Naive thymus-derived CD8-positive, alpha-beta T cell (primary cell): ENCODE results near the gene COL12A1. TPM values are rescaled to one million over a fixed set of nuclear protein-coding genes. Genes with fewer than 3 reads are reported as not detected.

Experiments used
- ATAC-seq, 2 donors: fragments of 150-1000 bp; cut with Tn5 transposase in 1 of 2; sonication (Bioruptor Pico), chemical (Tn5 transposase) in 1 of 2; 1 replicate in 1 of 2; 2 replicates in 1 of 2; pipeline ENCODE4 v1.10.0; 2021; ENCODE audit warnings: mild to moderate bottlenecking in 2 of 2, moderate library complexity in 2 of 2
- POLR2A ChIA-PET: fragments of 350-600 bp; sonication (Branson Sonifier 250); formaldehyde crosslinking; loops from one replicate; lab custom pipeline; 2021; ENCODE audit warnings: antibody characterized with exemption; lab: Charles Lee
- DNase-seq, 10 donors: peaks; one replicate each; pipeline versions ENCODE4 v3.0.0 to v3.0.0-alpha.2; 2020 to 2022
- H3K27ac Mint-ChIP-seq, 10 donors: one replicate each; pipeline ENCODE4 v1.8.0; 2020 to 2022; ENCODE audit warnings: mild to moderate bottlenecking in 10 of 10, mixed read lengths in 10 of 10, moderate library complexity in 4 of 10, inconsistent platforms in 1 of 10
- H3K27me3 Mint-ChIP-seq, 5 donors: one replicate each; pipeline ENCODE4 v1.8.0; 2021 to 2022; ENCODE audit warnings: mixed read lengths in 5 of 5
- H3K36me3 Mint-ChIP-seq, 3 donors: one replicate each; pipeline ENCODE4 v1.8.0; 2020 to 2022; ENCODE audit warnings: mixed read lengths in 3 of 3, mild to moderate bottlenecking in 2 of 3, inconsistent platforms in 1 of 3
- H3K4me1 Mint-ChIP-seq, 4 donors: one replicate each; pipeline ENCODE4 v1.8.0; 2021 to 2022; ENCODE audit warnings: mixed read lengths in 4 of 4
- H3K4me3 Mint-ChIP-seq, 10 donors: one replicate each; pipeline ENCODE4 v1.8.0; 2020 to 2022; ENCODE audit warnings: mild to moderate bottlenecking in 10 of 10, mixed read lengths in 10 of 10, moderate library complexity in 6 of 10, inconsistent platforms in 1 of 10
- H3K9me3 Mint-ChIP-seq, 9 donors: one replicate each; pipeline ENCODE4 v1.8.0; 2020 to 2022; ENCODE audit warnings: mixed read lengths in 9 of 9, mild to moderate bottlenecking in 3 of 9, inconsistent platforms in 1 of 9, moderate library complexity in 1 of 9
- polyA plus RNA-seq, 3 donors: library from polyadenylated mRNA; unstranded; fragments of 300-500 nt; fragmentation: Illumina TruSeq; gene quantifications; one replicate each; pipeline ENCODE4 v1.2.3, GENCODE V29; 2021
- total RNA-seq, 8 experiments: library from RNA in 2 of 8; stranded (reverse) in 2 of 8; gene quantifications; one replicate each; pipeline ENCODE4 v1.2.3 and lab custom pipeline; 2021 to 2026

Gene COL12A1
- total and polyA plus RNA-seq, 5 experiments from 2014 or later, result not detected

DNA sequence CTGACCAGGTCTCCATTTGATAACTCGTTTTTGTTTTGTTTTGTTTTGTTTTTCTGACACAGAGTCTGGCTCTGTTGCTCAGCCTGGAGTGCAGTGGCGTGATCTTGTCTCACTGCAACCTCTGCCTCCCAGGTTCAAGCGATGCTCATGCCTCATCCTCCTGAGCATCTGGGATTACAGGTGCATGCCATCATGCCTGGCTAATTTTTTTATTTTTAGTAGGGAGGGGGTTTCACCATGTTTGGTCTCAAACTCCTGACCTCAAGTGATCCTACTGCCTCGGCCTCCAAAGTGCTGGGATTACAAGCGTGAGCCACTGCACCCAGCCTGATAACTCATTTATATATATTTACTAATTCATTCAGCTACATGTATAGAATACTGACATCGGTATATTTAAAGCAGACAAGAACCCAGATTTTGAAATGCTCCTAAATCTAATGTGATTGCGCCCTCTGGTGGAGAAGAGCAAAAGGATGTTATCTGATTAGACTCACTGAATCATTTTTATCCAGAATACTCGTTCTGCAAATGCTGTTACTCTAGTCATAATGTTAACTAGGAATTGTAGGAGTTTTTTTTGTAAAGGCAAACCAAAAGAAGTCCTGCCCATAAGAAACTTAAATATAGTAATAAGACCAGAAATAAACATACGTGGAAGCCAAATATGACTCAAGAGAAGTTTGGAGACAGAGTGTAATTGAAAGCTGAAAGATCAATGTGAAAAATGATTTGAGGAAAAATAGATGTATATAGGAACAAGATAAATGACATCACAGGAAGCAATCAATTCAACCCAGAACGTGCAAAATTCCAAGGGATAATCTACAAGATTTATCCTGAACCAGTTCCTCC is 5.3 kb upstream of the COL12A1 start:
- H3K36me3 Mint-ChIP-seq, result no peaks in the 10 kb centered on the region
- DNase-seq (peak in 7 of 10 donors; percentile 31 to 64 (median 55)), ATAC-seq (no peak)
- H3K4me1 Mint-ChIP-seq, result peaks cover 23 to 32% (median 31%) of the 10 kb centered on the region in 4 donors
- POLR2A ChIA-PET, result interaction anchor here (0.7 kb wide), 1 partner anchor 9 kb away, joined by 3 read pairs; no protein-coding TSS in a partner anchor
- no peaks in the 10 kb centered on the region for H3K9me3 Mint-ChIP-seq
- H3K27me3 Mint-ChIP-seq, result peaks cover 46 to 65% (median 52%) of the 10 kb centered on the region in 5 donors
- no peak overlapping the region for H3K27ac Mint-ChIP-seq
- H3K4me3 Mint-ChIP-seq, result no peak overlapping the region

DNA sequence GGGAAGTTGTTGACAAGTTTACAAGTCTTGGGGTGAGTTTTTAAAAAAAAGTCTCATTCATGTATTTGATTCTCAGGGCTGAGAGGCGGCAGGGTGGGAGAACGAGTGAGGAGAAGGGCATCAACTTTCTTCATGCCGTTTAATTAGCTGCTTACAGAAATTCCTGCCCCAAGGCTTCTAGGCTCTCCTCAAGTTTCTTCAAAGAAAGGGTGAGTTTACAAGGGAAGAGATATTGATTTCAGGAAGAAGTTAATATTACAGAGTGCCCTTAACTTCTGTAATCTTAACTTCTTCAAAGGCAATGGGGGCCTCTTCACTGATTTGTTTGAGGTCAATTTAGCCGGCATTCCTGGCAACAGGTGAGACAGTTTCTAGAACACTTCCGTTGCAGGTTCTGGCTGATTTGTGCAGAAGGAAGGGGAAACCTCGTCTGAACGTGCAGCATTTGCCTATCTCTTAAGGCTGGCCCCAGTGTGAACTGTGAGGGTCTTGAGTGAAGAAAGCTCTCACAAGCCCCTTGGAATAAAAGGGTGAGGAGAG is 3.4 kb upstream of the COL12A1 start:
- H3K36me3 Mint-ChIP-seq, result no peaks in the 10 kb centered on the region
- no peak for DNase-seq
- H3K27ac Mint-ChIP-seq, result no peak overlapping the region
- peak overlapping the region in 5 of 10 donors; percentile 71 to 86 (median 80) for H3K4me3 Mint-ChIP-seq
- no peaks in the 10 kb centered on the region for H3K9me3 Mint-ChIP-seq
- H3K27me3 Mint-ChIP-seq, result peaks cover 50 to 83% (median 62%) of the 10 kb centered on the region in 5 donors
- peaks cover 35 to 50% (median 49%) of the 10 kb centered on the region in 4 donors for H3K4me1 Mint-ChIP-seq
- no peak for ATAC-seq
- POLR2A ChIA-PET, result no interaction called here

DNA sequence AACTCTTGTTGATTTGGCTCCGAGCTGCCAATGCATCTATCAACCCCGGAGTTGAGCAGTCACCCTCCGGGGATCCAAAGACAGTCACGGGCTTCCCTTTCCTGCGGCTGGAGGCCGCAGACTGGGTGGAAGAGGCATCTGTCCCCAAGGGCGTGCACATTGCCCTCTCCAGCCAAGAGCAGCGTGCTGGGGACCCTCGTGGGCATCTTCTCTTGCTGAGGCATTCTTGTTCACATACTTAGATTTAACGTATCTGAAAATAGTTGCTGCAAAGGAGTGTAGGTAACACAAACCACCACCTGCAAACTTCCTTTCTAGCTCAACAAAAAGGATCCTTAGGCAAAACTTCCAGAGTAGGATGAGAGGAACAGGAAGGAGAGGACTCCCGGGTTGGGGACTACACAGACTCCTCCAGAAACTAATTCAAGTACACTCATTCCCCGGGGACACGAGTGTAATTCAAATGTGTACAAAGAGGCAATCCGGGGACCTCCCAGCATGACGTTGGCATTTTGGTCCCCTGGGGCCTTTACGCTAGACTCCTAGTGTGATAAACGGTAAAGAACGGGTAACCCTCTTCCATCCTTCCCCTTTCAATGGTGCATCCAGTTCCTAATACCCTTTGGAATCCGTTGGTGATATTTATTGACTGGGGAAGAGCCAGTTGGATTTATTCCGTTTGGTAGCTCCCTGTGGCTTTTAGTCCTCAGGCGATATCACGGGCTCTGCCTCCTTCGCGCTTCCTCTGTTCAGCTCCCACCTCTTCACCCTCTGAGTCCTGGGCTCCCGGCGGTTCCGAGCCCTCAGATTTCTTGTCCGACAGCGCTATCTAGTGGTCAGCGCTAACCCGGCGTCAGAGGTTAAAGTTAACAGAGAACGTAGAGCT is 2.7 kb upstream of the COL12A1 start:
- Mint-ChIP-seq H3K9me3 (no peaks in the 10 kb centered on the region), H3K36me3 (no peaks in the 10 kb centered on the region), H3K27ac (peak overlapping the region in 2 of 10 donors; percentile 15 to 40), H3K4me1 (peaks cover 35 to 53% (median 52%) of the 10 kb centered on the region in 4 donors), H3K4me3 (peak overlapping the region; percentile 64 to 86 (median 78)), H3K27me3 (peaks cover 56 to 90% (median 69%) of the 10 kb centered on the region in 5 donors)
- ATAC-seq, result peak; percentile 80 to 86
- DNase-seq, result peak; percentile 61 to 85 (median 76)
- POLR2A ChIA-PET, result no interaction called here

DNA sequence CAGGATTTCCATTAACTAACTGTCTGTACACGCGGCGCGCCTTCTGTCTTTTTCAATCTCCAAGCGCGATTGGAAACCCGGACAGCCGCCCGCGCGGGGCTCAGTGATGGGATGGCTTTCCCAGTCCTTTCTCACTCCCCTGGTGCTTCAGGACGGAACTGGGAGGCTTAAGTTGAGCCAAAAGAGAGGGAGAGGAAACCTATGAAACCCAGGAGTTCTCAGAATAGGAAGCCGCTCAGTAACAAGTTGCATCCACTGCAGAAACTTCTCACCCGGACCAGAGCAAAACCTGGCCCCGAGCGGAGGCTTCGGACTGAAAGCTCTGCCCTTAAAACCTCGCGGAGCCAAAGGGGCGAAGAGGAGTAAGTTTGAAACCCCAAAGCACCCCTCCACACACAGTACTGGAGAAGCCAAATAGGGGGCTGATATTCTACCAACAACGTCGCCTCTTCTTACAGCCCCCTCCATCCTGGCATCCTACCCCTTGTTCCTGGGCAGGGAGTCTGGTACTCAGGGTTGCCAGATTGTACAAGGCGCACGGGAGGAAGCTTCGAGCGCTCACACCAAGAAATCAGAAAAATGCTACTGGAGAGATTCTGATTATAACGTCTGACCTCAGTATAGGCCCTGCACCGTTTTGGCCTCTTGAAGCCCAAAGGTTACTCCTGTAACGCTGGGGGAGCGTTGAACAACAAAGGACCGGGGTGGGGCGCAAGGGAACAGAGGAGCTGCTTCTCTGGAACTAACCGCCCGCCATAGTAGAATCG is 906 bp upstream of the COL12A1 start:
- peak overlapping the region in 1 of 10 donors; percentile 53 for H3K27ac Mint-ChIP-seq
- H3K9me3 Mint-ChIP-seq, result no peaks in the 10 kb centered on the region
- ATAC-seq, result no peak
- POLR2A ChIA-PET, result no interaction called here
- no peaks in the 10 kb centered on the region for H3K36me3 Mint-ChIP-seq
- peak overlapping the region; percentile 13 to 86 (median 78) for H3K4me3 Mint-ChIP-seq
- peak in 2 of 10 donors; percentile 5 to 6 for DNase-seq
- H3K4me1 Mint-ChIP-seq, result peaks cover 40 to 64% (median 61%) of the 10 kb centered on the region in 4 donors
- H3K27me3 Mint-ChIP-seq, result peaks cover 60 to 98% (median 79%) of the 10 kb centered on the region in 5 donors

DNA sequence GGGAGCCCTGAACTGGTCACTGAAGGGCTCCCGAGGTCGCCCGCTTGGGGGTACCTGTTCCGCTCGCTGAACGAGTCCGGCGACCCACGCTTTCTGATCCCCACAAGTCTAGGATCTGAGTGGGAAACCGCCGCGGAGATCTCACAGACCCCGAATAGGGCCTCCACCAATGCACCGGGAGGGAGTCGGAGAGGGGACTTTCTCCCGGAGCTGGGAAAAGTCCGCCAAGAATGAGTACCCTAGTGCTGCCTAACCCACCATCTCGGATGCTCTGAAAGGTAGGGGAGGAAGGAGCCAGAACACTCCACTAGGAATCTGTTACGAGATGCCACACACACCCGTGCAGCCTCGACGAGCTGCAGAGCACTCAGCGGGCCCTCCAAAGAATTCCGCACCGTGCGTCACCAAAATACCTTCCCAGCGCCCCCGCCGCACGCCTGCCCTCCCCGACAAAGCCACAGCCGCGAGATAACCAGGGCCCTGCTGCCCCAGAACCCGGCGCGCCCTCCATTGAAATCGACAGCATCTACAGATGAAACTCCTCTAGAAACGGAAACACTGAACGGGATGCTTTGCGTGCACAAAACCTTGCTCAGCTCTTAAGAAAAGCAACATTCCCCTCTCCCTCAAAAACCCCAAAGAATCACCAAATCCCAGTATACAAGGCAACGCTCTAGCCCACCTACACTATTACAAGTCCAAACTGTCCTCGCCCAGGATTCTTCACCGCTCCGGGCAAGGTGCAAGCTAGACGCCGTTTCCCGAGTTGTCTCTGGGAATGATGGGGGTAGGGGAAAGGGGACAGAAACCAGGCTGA is 686 bp downstream of the COL12A1 start:
- H3K36me3 Mint-ChIP-seq, result no peaks in the 10 kb centered on the region
- ATAC-seq (peak; percentile 16 to 24), DNase-seq (peak in 2 of 10 donors; percentile 1 to 8)
- peak overlapping the region in 1 of 10 donors; percentile 58 for H3K27ac Mint-ChIP-seq
- H3K9me3 Mint-ChIP-seq, result no peaks in the 10 kb centered on the region
- peak overlapping the region; percentile 71 to 86 (median 80) for H3K4me3 Mint-ChIP-seq
- POLR2A ChIA-PET, result no interaction called here
- H3K27me3 Mint-ChIP-seq, result peaks cover 57 to 93% (median 80%) of the 10 kb centered on the region in 5 donors
- peaks cover 40 to 63% (median 60%) of the 10 kb centered on the region in 4 donors for H3K4me1 Mint-ChIP-seq

DNA sequence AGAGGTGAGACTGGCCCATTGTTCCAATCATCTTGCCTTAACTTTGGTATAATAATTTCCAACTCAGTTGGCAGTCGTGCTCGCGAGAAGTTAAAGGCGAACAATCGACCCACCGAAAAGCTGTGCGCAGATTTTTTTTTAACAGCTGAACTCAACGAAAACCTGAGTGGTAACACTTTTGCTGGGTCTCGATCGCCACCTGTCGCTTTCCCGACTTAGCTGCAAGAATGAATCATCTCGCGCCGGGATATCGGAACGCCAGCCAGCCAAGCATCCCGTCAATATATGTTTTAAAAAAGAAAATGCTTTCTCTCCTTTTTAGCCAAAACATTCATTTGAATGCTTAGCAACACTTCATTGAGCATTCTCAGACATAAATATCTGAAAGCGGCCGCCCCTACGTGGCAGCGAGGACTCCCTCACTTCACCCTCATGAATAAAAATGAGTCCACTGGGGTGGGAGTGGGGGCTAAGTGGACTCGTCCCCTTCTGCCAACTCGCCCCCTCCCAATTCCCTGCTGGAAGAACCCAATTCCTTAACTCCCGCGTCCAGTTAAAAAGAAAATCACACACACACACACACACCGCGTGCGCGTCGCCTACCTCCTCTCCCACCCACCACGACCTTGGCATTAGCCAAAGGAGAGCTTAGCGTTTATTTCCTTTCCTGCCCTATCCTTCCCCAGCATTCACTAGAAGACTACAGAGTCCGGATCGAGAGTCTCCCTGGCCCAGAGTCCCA is 1.5 kb downstream of the COL12A1 start:
- no peaks in the 10 kb centered on the region for H3K36me3 Mint-ChIP-seq
- peaks cover 56 to 85% (median 82%) of the 10 kb centered on the region in 5 donors for H3K27me3 Mint-ChIP-seq
- peaks cover 40 to 63% (median 60%) of the 10 kb centered on the region in 4 donors for H3K4me1 Mint-ChIP-seq
- ATAC-seq (no peak), DNase-seq (peak in 2 of 10 donors; percentile 6 to 9)
- H3K27ac Mint-ChIP-seq, result peak overlapping the region in 1 of 10 donors; percentile 58
- POLR2A ChIA-PET, result interaction anchor here (0.6 kb wide), 1 partner anchor 1528 kb away, joined by 4 read pairs; no protein-coding TSS in a partner anchor
- no peaks in the 10 kb centered on the region for H3K9me3 Mint-ChIP-seq
- peak overlapping the region; percentile 71 to 84 (median 80) for H3K4me3 Mint-ChIP-seq

DNA sequence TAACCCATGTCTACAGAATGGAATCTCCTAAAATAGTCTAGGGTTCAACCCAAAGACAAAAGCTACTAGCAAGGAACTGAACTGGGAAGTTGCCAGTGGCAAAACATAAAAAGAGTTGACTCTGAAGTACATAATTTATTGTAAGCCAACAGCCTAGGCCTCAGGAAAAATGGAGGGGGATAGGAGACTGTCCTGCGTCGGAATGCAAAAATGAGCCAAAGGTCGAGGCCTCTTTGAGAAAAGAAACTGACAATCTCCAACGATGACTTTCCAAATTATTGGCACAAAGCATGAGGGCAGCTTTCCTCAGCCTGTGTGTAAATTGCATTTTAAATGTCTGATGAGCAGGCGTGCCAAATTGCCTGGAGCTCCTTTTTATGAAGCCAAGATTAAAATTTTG is 2.1 kb downstream of the COL12A1 start:
- no peak overlapping the region for H3K27ac Mint-ChIP-seq
- no peaks in the 10 kb centered on the region for H3K9me3 Mint-ChIP-seq
- peak overlapping the region in 7 of 10 donors; percentile 2 to 80 (median 64) for H3K4me3 Mint-ChIP-seq
- ATAC-seq (no peak), DNase-seq (no peak)
- POLR2A ChIA-PET, result interaction anchor here (0.6 kb wide), 1 partner anchor 1527 kb away, joined by 4 read pairs; no protein-coding TSS in a partner anchor
- peaks cover 35 to 57% (median 55%) of the 10 kb centered on the region in 4 donors for H3K4me1 Mint-ChIP-seq
- H3K27me3 Mint-ChIP-seq, result peaks cover 51 to 81% (median 78%) of the 10 kb centered on the region in 5 donors
- no peaks in the 10 kb centered on the region for H3K36me3 Mint-ChIP-seq

DNA sequence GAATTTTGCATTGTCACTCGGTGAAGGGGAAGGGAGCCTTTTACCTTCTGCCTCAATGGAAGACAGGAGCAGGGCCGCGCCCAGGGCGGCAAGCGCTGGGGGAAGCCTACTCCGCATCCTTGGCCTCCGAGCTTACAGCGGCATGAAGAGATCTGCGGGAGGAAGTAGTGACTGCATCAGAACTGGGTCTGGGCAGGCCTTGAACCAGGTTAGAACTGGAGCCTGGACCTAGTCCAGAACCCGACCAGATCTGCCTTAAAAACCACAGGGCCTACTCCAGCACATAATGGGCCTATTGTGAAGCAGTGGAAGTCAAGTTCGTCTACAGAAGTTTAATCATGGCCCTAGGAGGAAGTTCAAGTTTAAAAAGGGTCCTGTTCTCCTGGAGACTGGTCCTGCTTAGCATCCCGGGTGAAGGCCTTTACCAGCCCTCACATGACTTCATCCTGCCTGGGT is 3.1 kb downstream of the COL12A1 start:
- H3K36me3 Mint-ChIP-seq, result no peaks in the 10 kb centered on the region

DNA sequence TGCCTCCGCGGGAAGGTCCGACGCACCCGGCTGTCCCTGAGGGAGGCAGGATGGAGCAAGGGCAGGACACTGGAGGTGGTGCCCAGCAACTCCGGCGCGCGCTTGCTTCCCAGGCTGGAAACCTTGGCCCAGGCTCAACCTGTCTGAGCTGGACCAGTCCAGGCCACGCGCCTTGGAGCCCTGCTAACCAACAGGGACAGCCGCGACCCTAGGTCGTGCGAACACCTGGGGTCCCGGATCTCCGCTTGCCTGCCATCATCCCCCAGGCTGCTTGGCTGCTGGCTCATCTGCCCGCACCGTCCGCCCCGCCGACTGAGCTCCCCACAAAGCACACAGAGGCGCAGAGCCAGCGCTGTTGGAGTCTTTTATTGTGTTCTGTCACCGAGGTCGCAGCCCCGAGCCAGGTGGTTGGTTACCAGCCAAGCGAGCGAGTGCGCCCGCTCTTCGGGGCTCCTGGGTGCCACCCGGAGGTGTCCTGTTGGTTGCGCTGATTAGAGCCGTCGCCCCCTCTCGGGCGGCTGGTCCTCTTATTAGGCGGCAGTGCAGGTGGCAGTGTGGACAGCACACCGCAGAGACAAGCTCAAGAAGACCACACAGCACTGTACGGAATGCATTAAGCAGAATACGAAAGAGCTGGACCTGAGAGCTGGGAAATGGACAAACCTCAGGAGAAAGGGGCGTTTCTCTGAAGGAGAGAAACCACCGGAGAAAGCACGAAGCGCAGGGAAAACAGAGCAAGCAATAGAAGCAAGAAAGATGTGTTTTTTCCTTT is 3.8 kb downstream of the COL12A1 start:
- H3K27me3 Mint-ChIP-seq, result peaks cover 45 to 73% (median 70%) of the 10 kb centered on the region in 5 donors
- H3K9me3 Mint-ChIP-seq, result no peaks in the 10 kb centered on the region
- no peak overlapping the region for H3K27ac Mint-ChIP-seq
- H3K36me3 Mint-ChIP-seq, result no peaks in the 10 kb centered on the region
- POLR2A ChIA-PET, result interaction anchor here (0.6 kb wide), 1 partner anchor 8 kb away, joined by 3 read pairs; no protein-coding TSS in a partner anchor
- peaks cover 21 to 41% (median 39%) of the 10 kb centered on the region in 4 donors for H3K4me1 Mint-ChIP-seq
- DNase-seq (no peak), ATAC-seq (peak in 1 of 2 donors; percentile 34)
- H3K4me3 Mint-ChIP-seq, result peak overlapping the region in 8 of 10 donors; percentile 26 to 69 (median 57)

More for the DNA sequence above, 3.1 kb downstream of the COL12A1 start:
- H3K4me1 Mint-ChIP-seq, result peaks cover 27 to 47% (median 45%) of the 10 kb centered on the region in 4 donors
- POLR2A ChIA-PET, result interaction anchor here (0.6 kb wide), 1 partner anchor 8 kb away, joined by 3 read pairs; no protein-coding TSS in a partner anchor
- H3K27me3 Mint-ChIP-seq, result peaks cover 51 to 79% (median 73%) of the 10 kb centered on the region in 5 donors
- H3K9me3 Mint-ChIP-seq, result no peaks in the 10 kb centered on the region
- H3K27ac Mint-ChIP-seq, result no peak overlapping the region
- DNase-seq (no peak), ATAC-seq (no peak)
- peak overlapping the region in 6 of 10 donors; percentile 49 to 69 (median 54) for H3K4me3 Mint-ChIP-seq
